ENCODE measurements around the gene KCNG2.

GRCh38 chr18:79789901-79790890, 7.5 kb upstream of the KCNG2 start:
- TF ChIP-seq, protein P1, sequence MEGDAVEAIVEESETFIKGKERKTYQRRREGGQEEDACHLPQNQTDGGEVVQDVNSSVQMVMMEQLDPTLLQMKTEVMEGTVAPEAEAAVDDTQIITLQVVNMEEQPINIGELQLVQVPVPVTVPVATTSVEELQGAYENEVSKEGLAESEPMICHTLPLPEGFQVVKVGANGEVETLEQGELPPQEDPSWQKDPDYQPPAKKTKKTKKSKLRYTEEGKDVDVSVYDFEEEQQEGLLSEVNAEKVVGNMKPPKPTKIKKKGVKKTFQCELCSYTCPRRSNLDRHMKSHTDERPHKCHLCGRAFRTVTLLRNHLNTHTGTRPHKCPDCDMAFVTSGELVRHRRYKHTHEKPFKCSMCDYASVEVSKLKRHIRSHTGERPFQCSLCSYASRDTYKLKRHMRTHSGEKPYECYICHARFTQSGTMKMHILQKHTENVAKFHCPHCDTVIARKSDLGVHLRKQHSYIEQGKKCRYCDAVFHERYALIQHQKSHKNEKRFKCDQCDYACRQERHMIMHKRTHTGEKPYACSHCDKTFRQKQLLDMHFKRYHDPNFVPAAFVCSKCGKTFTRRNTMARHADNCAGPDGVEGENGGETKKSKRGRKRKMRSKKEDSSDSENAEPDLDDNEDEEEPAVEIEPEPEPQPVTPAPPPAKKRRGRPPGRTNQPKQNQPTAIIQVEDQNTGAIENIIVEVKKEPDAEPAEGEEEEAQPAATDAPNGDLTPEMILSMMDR (IDR thresholded peaks at IDR 0.05; ENCODE audit: control extremely low read depth in 1 of 3, insufficient read depth in 1 of 3, low read depth in 1 of 3, low read length in 3 of 3), result no peak
- TF ChIP-seq RXRA (IDR thresholded peaks at IDR 0.05; ENCODE audit: insufficient read depth, low read depth, low read length) (no peak), MAFK (IDR thresholded peaks at IDR 0.05; ENCODE audit: low read depth, low read length) (no peak), RAD21 (IDR thresholded peaks at IDR 0.05 in 1 of 2, conservative IDR thresholded peaks at IDR 0.05 in 1 of 2; ENCODE audit: low read depth in 2 of 2, low read length in 2 of 2) (no peak), POLR2A (IDR thresholded peaks at IDR 0.05; ENCODE audit: control extremely low read depth in 1 of 2, low read depth in 2 of 2, low read length in 2 of 2) (no peak), EP300 (IDR thresholded peaks at IDR 0.05; ENCODE audit: borderline replicate concordance in 1 of 2, low read depth in 2 of 2, low read length in 2 of 2) (no peak), TAF1 (IDR thresholded peaks at IDR 0.05; ENCODE audit: low read depth, low read length) (no peak), ATF2 (IDR thresholded peaks at IDR 0.05; ENCODE audit: low read length) (no peak), EZH2 (IDR thresholded peaks at IDR 0.05; ENCODE audit: low read depth, low read length, severe bottlenecking) (no peak), BACH1 (IDR thresholded peaks at IDR 0.05; ENCODE audit: low read length) (no peak), SAP30 (IDR thresholded peaks at IDR 0.05; ENCODE audit: insufficient read depth, insufficient replicate concordance, low read length) (no peak)
- TF ChIP-seq, protein P2, sequence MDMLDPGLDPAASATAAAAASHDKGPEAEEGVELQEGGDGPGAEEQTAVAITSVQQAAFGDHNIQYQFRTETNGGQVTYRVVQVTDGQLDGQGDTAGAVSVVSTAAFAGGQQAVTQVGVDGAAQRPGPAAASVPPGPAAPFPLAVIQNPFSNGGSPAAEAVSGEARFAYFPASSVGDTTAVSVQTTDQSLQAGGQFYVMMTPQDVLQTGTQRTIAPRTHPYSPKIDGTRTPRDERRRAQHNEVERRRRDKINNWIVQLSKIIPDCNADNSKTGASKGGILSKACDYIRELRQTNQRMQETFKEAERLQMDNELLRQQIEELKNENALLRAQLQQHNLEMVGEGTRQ (IDR thresholded peaks at IDR 0.05; ENCODE audit: low read length), result no peak

All from H1 (cell line).